ENCODE measurements around the gene PHGDH.

The PHGDH gene

GRCh38 chr1:119711804-119712341 lies at the start of gene PHGDH:
Gene PHGDH (plus strand): TSS chr1:119711934. CDS start chr1:119712023, 89 bp downstream.
- Histone ChIP-seq H3K27ac (ENCODE audit: low read length) (peak within 1 kb of the TSS; percentile 87), H3K9me3 (ENCODE audit: control insufficient read depth, low read depth, low read length) (no peaks in the 10 kb centered on the region), H3K4me1 (ENCODE audit: control insufficient read depth, low read depth, low read length) (peaks cover 28% of the 10 kb centered on the region), H3K27me3 (ENCODE audit: control insufficient read depth, insufficient read depth, low read length) (no peaks in the 10 kb centered on the region), H3K4me3 (ENCODE audit: low read length) (peak within 1 kb of the TSS; percentile 83), H3K36me3 (ENCODE audit: control insufficient read depth, low read depth, low read length) (peaks cover 9% of the 10 kb centered on the region), H3K9ac (ENCODE audit: low read length) (peak within 1 kb of the TSS; percentile 99)

- H3K36me3 ChIP-seq (ENCODE audit: control insufficient read depth, low read depth, low read length), result no peaks in the 10 kb centered on the region
- no peak overlapping the region for H3K9ac ChIP-seq (ENCODE audit: low read length)
- H3K9me3 ChIP-seq (ENCODE audit: control insufficient read depth, low read depth, low read length), result no peaks in the 10 kb centered on the region
- H3K27ac ChIP-seq (ENCODE audit: low read length), result no peak overlapping the region
- peaks cover 12% of the 10 kb centered on the region for H3K4me1 ChIP-seq (ENCODE audit: control insufficient read depth, low read depth, low read length)
- H3K4me3 ChIP-seq (ENCODE audit: low read length), result no peak overlapping the region
- H3K27me3 ChIP-seq (ENCODE audit: control insufficient read depth, insufficient read depth, low read length), result no peaks in the 10 kb centered on the region
Observed at GRCh38 chr1:119662034-119662437, 49.7 kb upstream of the PHGDH start.

DNA sequence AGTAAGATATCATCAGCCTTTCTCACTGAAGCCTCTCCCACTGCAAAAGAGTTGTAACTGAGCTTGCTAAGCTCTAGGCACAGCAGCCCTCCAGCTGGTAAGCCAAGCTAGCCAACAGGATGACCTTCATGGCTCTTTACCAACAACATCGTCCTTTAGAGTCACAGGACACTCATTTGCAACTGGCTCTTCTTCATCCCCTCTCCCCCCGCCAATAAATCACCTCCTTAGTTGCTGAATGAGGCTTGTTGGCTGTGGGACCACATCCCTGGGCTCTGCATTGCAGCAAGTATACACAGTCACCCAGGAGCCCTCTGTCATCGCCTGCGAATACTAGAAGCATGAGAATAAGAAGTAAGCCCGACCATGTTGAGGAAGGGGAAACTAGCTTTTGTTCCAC lies 47.7 kb upstream of the PHGDH start:
- H3K9ac ChIP-seq (ENCODE audit: low read length), result no peak overlapping the region
- H3K36me3 ChIP-seq (ENCODE audit: control insufficient read depth, low read depth, low read length), result no peaks in the 10 kb centered on the region
- H3K27me3 ChIP-seq (ENCODE audit: control insufficient read depth, insufficient read depth, low read length), result no peaks in the 10 kb centered on the region
- no peaks in the 10 kb centered on the region for H3K9me3 ChIP-seq (ENCODE audit: control insufficient read depth, low read depth, low read length)
- H3K27ac ChIP-seq (ENCODE audit: low read length), result no peak overlapping the region
- no peak overlapping the region for H3K4me3 ChIP-seq (ENCODE audit: low read length)
- H3K4me1 ChIP-seq (ENCODE audit: control insufficient read depth, low read depth, low read length), result peaks cover 12% of the 10 kb centered on the region

- Histone ChIP-seq H3K4me3 (ENCODE audit: low read length) (no peak overlapping the region), H3K36me3 (ENCODE audit: control insufficient read depth, low read depth, low read length) (no peaks in the 10 kb centered on the region), H3K27ac (ENCODE audit: low read length) (no peak overlapping the region), H3K27me3 (ENCODE audit: control insufficient read depth, insufficient read depth, low read length) (no peaks in the 10 kb centered on the region), H3K9me3 (ENCODE audit: control insufficient read depth, low read depth, low read length) (no peaks in the 10 kb centered on the region), H3K4me1 (ENCODE audit: control insufficient read depth, low read depth, low read length) (peaks cover 4% of the 10 kb centered on the region), H3K9ac (ENCODE audit: low read length) (no peak overlapping the region)
Observed at GRCh38 chr1:119667173-119667572, 44.6 kb upstream of the PHGDH start.

DNA sequence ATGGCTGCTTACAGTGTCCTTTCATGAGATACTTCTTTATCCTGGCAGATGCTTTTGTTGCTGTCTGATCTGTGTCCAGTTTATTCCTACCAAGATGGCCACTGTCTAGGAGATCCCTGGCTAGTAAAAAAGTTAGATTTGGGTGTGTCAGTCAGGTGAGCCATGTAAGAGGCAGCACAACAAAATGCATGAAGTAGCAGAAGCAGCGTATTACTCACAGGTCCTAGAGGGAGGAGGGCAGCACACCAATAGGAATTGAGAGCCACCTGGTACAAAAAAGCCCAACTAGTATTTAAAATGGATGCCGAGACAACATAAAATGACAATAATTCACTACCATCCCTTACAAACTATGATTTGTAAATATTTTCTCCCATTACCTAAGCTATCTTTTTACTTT lies 40.8 kb upstream of the PHGDH start:
- H3K9ac ChIP-seq (ENCODE audit: low read length), result no peak overlapping the region
- no peaks in the 10 kb centered on the region for H3K27me3 ChIP-seq (ENCODE audit: control insufficient read depth, insufficient read depth, low read length)
- H3K4me1 ChIP-seq (ENCODE audit: control insufficient read depth, low read depth, low read length), result peaks cover 21% of the 10 kb centered on the region
- H3K9me3 ChIP-seq (ENCODE audit: control insufficient read depth, low read depth, low read length), result no peaks in the 10 kb centered on the region
- no peaks in the 10 kb centered on the region for H3K36me3 ChIP-seq (ENCODE audit: control insufficient read depth, low read depth, low read length)
- no peak overlapping the region for H3K27ac ChIP-seq (ENCODE audit: low read length)
- no peak overlapping the region for H3K4me3 ChIP-seq (ENCODE audit: low read length)

- Histone ChIP-seq H3K27me3 (ENCODE audit: control insufficient read depth, insufficient read depth, low read length) (no peaks in the 10 kb centered on the region), H3K9ac (ENCODE audit: low read length) (no peak overlapping the region), H3K27ac (ENCODE audit: low read length) (no peak overlapping the region), H3K9me3 (ENCODE audit: control insufficient read depth, low read depth, low read length) (no peaks in the 10 kb centered on the region), H3K36me3 (ENCODE audit: control insufficient read depth, low read depth, low read length) (no peaks in the 10 kb centered on the region), H3K4me3 (ENCODE audit: low read length) (no peak overlapping the region), H3K4me1 (ENCODE audit: control insufficient read depth, low read depth, low read length) (peaks cover 22% of the 10 kb centered on the region)
Observed at GRCh38 chr1:119673171-119673940, 38.4 kb upstream of the PHGDH start.

GRCh38 chr1:119674111-119674526 lies 37.6 kb upstream of the PHGDH start:
- H3K4me1 ChIP-seq (ENCODE audit: control insufficient read depth, low read depth, low read length), result peaks cover 25% of the 10 kb centered on the region
- H3K9me3 ChIP-seq (ENCODE audit: control insufficient read depth, low read depth, low read length), result no peaks in the 10 kb centered on the region
- H3K27ac ChIP-seq (ENCODE audit: low read length), result no peak overlapping the region
- H3K9ac ChIP-seq (ENCODE audit: low read length), result no peak overlapping the region
- H3K4me3 ChIP-seq (ENCODE audit: low read length), result no peak overlapping the region
- H3K27me3 ChIP-seq (ENCODE audit: control insufficient read depth, insufficient read depth, low read length), result no peaks in the 10 kb centered on the region
- H3K36me3 ChIP-seq (ENCODE audit: control insufficient read depth, low read depth, low read length), result no peaks in the 10 kb centered on the region

DNA sequence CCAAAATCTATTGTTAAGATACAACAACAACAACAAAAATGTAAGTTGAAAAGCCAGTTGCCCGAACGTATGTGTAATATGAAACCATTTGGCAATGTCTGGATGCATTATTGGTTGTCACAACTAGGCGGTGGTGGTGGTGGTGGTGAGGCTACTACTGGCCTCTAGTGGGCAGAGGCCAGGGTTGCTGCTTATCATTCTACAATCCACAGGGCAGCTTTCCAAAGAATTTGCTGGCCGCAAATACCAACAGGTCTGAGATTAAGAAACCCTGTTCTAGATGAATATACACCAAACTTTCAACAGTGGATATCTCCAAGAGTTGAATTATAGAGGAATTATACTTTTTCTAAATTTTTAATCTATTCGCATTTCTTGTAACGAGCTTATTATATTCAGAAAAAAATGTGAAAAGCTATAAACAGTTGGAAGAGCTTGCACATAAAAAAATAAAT lies 36.9 kb upstream of the PHGDH start:
- no peak overlapping the region for H3K27ac ChIP-seq (ENCODE audit: low read length)
- no peaks in the 10 kb centered on the region for H3K27me3 ChIP-seq (ENCODE audit: control insufficient read depth, insufficient read depth, low read length)
- peak overlapping the region; percentile 24 for H3K9ac ChIP-seq (ENCODE audit: low read length)
- no peaks in the 10 kb centered on the region for H3K9me3 ChIP-seq (ENCODE audit: control insufficient read depth, low read depth, low read length)
- H3K36me3 ChIP-seq (ENCODE audit: control insufficient read depth, low read depth, low read length), result no peaks in the 10 kb centered on the region
- H3K4me1 ChIP-seq (ENCODE audit: control insufficient read depth, low read depth, low read length), result peaks cover 33% of the 10 kb centered on the region
- H3K4me3 ChIP-seq (ENCODE audit: low read length), result peak overlapping the region; percentile 50

GRCh38 chr1:119675349-119676345 lies 36.1 kb upstream of the PHGDH start:
- peak overlapping the region; percentile 24 for H3K9ac ChIP-seq (ENCODE audit: low read length)
- peak overlapping the region; percentile 56 for H3K27ac ChIP-seq (ENCODE audit: low read length)
- peaks cover 34% of the 10 kb centered on the region for H3K4me1 ChIP-seq (ENCODE audit: control insufficient read depth, low read depth, low read length)

DNA sequence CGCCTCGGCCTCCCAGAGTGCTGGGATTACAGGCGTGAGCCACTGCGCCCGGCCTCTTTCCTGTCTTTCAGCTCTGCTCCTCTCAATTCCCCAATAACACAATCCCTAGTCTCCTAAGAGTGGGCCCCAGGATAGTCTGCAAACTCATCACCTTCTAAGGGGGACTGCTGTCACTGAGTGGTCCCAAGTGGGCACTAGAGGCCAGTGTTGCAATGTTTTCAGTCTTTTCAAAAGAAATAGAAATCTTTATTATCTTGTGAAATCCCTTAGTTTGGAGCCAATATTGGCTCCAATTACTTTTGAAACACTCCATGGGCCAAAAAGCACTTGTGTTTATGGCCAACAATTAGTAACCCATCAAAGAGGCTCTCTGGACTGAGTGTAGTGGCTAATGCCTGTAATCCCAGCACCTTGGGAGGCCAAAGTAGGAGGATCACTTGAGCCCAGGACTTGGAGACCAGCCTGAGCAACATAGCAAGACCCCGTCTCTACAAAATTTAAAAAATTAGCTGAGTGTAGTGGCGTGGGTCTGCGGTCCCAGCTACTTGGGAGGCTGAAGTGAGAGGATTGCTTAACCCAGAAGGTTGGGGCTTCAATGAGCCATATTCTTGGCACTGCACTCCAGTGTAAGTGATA lies 35.0 kb upstream of the PHGDH start:
- H3K27ac ChIP-seq (ENCODE audit: low read length), result no peak overlapping the region
- H3K9me3 ChIP-seq (ENCODE audit: control insufficient read depth, low read depth, low read length), result no peaks in the 10 kb centered on the region
- H3K4me1 ChIP-seq (ENCODE audit: control insufficient read depth, low read depth, low read length), result peaks cover 34% of the 10 kb centered on the region
- no peak overlapping the region for H3K9ac ChIP-seq (ENCODE audit: low read length)
- H3K4me3 ChIP-seq (ENCODE audit: low read length), result no peak overlapping the region
- H3K27me3 ChIP-seq (ENCODE audit: control insufficient read depth, insufficient read depth, low read length), result no peaks in the 10 kb centered on the region
- H3K36me3 ChIP-seq (ENCODE audit: control insufficient read depth, low read depth, low read length), result no peaks in the 10 kb centered on the region

More at GRCh38 chr1:119675349-119676345, 36.1 kb upstream of the PHGDH start:
- Histone ChIP-seq H3K4me3 (ENCODE audit: low read length) (peak overlapping the region; percentile 50), H3K36me3 (ENCODE audit: control insufficient read depth, low read depth, low read length) (no peaks in the 10 kb centered on the region), H3K27me3 (ENCODE audit: control insufficient read depth, insufficient read depth, low read length) (no peaks in the 10 kb centered on the region), H3K9me3 (ENCODE audit: control insufficient read depth, low read depth, low read length) (no peaks in the 10 kb centered on the region)

GRCh38 chr1:119679223-119679622 lies 32.5 kb upstream of the PHGDH start:
- H3K27ac ChIP-seq (ENCODE audit: low read length), result no peak overlapping the region
- no peaks in the 10 kb centered on the region for H3K36me3 ChIP-seq (ENCODE audit: control insufficient read depth, low read depth, low read length)
- no peaks in the 10 kb centered on the region for H3K27me3 ChIP-seq (ENCODE audit: control insufficient read depth, insufficient read depth, low read length)
- H3K9me3 ChIP-seq (ENCODE audit: control insufficient read depth, low read depth, low read length), result no peaks in the 10 kb centered on the region
- peaks cover 24% of the 10 kb centered on the region for H3K4me1 ChIP-seq (ENCODE audit: control insufficient read depth, low read depth, low read length)
- H3K4me3 ChIP-seq (ENCODE audit: low read length), result peak overlapping the region; percentile 34
- H3K9ac ChIP-seq (ENCODE audit: low read length), result no peak overlapping the region
